Neural cell (in vitro differentiated cells): ENCODE results near the gene FN3KRP.

Experiments
- CTCF ChIP-seq: fragments of 450-650 bp; IDR thresholded peaks from 2 replicates; pipeline ENCODE4 v1.5.1; 2014; ENCODE audit warnings: antibody characterized with exemption, mild to moderate bottlenecking, moderate library complexity; ENCODE audit not compliant: poor library complexity, severe bottlenecking
- EP300 ChIP-seq: fragments of 450-650 bp; conservative IDR thresholded peaks from 2 replicates; pipeline ENCODE4 v1.6.1; 2014; ENCODE audit warnings: antibody characterized with exemption, mild to moderate bottlenecking, moderate library complexity; ENCODE audit not compliant: poor library complexity, severe bottlenecking
- EZH2 ChIP-seq: fragments of 200-600, 300-800 bp; shearing (Covaris generic), sonication (generic); IDR thresholded peaks from 2 replicates; pipeline ENCODE4 v1.6.1; 2014; ENCODE audit warnings: antibody characterized with exemption, low read length, borderline replicate concordance, mild to moderate bottlenecking; ENCODE audit not compliant: insufficient read depth, poor library complexity, severe bottlenecking
- MXI1 ChIP-seq: fragments of 450-650 bp; conservative IDR thresholded peaks from 2 replicates; pipeline ENCODE4 v1.6.1; 2014; ENCODE audit warnings: antibody characterized with exemption, mild to moderate bottlenecking; ENCODE audit not compliant: poor library complexity, severe bottlenecking
- REST ChIP-seq: IDR thresholded peaks from 2 replicates; pipeline ENCODE4 v1.6.1; 2012; ENCODE audit warnings: borderline replicate concordance
- SMC3 ChIP-seq: fragments of 450-650 bp; conservative IDR thresholded peaks from 2 replicates; pipeline ENCODE4 v1.6.1; 2014; ENCODE audit warnings: antibody characterized with exemption, mild to moderate bottlenecking, moderate library complexity; ENCODE audit not compliant: poor library complexity

- no peak for TF ChIP-seq CTCF
- no peak for TF ChIP-seq EZH2
- no peak for TF ChIP-seq SMC3
- TF ChIP-seq EP300: no peak
- TF ChIP-seq REST: no peak
- no peak for TF ChIP-seq MXI1
Measured at GRCh38 chr17:82736511-82737185, 20.1 kb downstream of the FN3KRP start.
